Parathyroid adenoma (tissue), 2 donors: Measurements from ENCODE around the gene GADL1.

Experiments
- H2AFZ ChIP-seq: fragments of 300-600 bp; sonication (generic); one replicate; pipeline ENCODE4 v1.7.0; 2017; ENCODE audit warnings: antibody characterized with exemption, mild to moderate bottlenecking
- H3K27ac ChIP-seq: fragments of 300-600 bp; sonication (generic); one replicate; pipeline ENCODE4 v1.7.0; 2017
- H3K27me3 ChIP-seq: fragments of 300-600 bp; sonication (generic); one replicate; pipeline ENCODE4 v1.7.0; 2017; ENCODE audit warnings: low read length; ENCODE audit not compliant: control insufficient read depth, insufficient read depth
- H3K36me3 ChIP-seq: fragments of 300-600 bp; sonication (generic); one replicate; pipeline ENCODE4 v1.7.0; 2017; ENCODE audit warnings: low read length; ENCODE audit not compliant: control insufficient read depth, insufficient read depth
- H3K4me1 ChIP-seq: fragments of 300-600 bp; sonication (generic); one replicate; pipeline ENCODE4 v1.7.0; 2017; ENCODE audit warnings: control low read depth
- H3K4me2 ChIP-seq: fragments of 300-600 bp; sonication (generic); one replicate; pipeline ENCODE4 v1.7.0; 2017; ENCODE audit warnings: low read length
- H3K4me3 ChIP-seq: fragments of 300-600 bp; sonication (generic); one replicate; pipeline ENCODE4 v1.7.0; 2017; ENCODE audit warnings: low read depth, low read length
- H3K79me2 ChIP-seq: fragments of 300-600 bp; sonication (generic); one replicate; pipeline ENCODE4 v1.7.0; 2017; ENCODE audit warnings: control low read depth
- H3K9ac ChIP-seq: fragments of 300-600 bp; sonication (generic); one replicate; pipeline ENCODE4 v1.7.0; 2017; ENCODE audit warnings: mild to moderate bottlenecking
- H3K9me3 ChIP-seq: fragments of 300-600 bp; sonication (generic); one replicate; pipeline ENCODE4 v1.7.0; 2017; ENCODE audit warnings: low read length; ENCODE audit not compliant: control insufficient read depth
- TF ChIP-seq, protein P1 (sequence below): fragments of 300-600 bp; sonication (generic); IDR thresholded peaks from one replicate; pipeline ENCODE4 v1.7.0; 2017; ENCODE audit warnings: antibody characterized with exemption, mild to moderate bottlenecking
- donor health status: primary hyperparathyroidism.

Gene GADL1

DNA sequence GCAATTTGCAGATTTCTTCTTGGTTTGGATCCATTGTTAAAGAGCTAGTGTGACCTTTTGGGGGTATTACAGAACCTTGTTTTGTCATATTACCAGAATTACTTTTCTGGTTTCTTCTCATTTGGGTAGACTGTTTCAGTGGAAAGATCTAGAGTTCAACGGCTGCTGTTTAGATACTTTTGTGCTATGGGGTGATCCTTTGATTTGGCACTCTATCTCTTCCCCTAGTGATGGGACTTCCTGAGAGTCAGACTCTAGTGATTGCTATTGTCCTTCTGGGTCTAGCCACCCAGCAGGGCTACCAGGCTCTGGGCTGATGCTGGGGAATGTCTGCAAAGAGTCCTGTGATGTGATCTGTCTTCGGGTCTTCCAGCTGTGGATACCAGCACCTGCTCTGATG lies 46.3 kb upstream of the GADL1 start:
- H3K79me2 ChIP-seq = no peaks in the 10 kb centered on the region
- H3K36me3 ChIP-seq = no peaks in the 10 kb centered on the region
- H3K9me3 ChIP-seq = no peaks in the 10 kb centered on the region
- H3K27ac ChIP-seq = no peak overlapping the region
- no peaks in the 10 kb centered on the region for H3K4me1 ChIP-seq
- no peak overlapping the region for H3K4me3 ChIP-seq
- no peak overlapping the region for H3K9ac ChIP-seq
- no peak overlapping the region for H3K4me2 ChIP-seq
- TF ChIP-seq, protein P1, sequence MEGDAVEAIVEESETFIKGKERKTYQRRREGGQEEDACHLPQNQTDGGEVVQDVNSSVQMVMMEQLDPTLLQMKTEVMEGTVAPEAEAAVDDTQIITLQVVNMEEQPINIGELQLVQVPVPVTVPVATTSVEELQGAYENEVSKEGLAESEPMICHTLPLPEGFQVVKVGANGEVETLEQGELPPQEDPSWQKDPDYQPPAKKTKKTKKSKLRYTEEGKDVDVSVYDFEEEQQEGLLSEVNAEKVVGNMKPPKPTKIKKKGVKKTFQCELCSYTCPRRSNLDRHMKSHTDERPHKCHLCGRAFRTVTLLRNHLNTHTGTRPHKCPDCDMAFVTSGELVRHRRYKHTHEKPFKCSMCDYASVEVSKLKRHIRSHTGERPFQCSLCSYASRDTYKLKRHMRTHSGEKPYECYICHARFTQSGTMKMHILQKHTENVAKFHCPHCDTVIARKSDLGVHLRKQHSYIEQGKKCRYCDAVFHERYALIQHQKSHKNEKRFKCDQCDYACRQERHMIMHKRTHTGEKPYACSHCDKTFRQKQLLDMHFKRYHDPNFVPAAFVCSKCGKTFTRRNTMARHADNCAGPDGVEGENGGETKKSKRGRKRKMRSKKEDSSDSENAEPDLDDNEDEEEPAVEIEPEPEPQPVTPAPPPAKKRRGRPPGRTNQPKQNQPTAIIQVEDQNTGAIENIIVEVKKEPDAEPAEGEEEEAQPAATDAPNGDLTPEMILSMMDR = no peak
- H3K27me3 ChIP-seq = no peaks in the 10 kb centered on the region
- no peak overlapping the region for H2AFZ ChIP-seq

GRCh38 chr3:30934208-30934550 lies 39.7 kb upstream of the GADL1 start:
- Histone ChIP-seq H3K4me1 (peaks cover 2% of the 10 kb centered on the region), H3K4me3 (peak overlapping the region; percentile 35), H2AFZ (peak overlapping the region; percentile 45), H3K9ac (no peak overlapping the region), H3K27me3 (no peaks in the 10 kb centered on the region), H3K27ac (no peak overlapping the region), H3K36me3 (no peaks in the 10 kb centered on the region), H3K79me2 (no peaks in the 10 kb centered on the region), H3K4me2 (peak overlapping the region; percentile 63), H3K9me3 (no peaks in the 10 kb centered on the region)
- TF ChIP-seq, protein P1 = peak; percentile 50

DNA sequence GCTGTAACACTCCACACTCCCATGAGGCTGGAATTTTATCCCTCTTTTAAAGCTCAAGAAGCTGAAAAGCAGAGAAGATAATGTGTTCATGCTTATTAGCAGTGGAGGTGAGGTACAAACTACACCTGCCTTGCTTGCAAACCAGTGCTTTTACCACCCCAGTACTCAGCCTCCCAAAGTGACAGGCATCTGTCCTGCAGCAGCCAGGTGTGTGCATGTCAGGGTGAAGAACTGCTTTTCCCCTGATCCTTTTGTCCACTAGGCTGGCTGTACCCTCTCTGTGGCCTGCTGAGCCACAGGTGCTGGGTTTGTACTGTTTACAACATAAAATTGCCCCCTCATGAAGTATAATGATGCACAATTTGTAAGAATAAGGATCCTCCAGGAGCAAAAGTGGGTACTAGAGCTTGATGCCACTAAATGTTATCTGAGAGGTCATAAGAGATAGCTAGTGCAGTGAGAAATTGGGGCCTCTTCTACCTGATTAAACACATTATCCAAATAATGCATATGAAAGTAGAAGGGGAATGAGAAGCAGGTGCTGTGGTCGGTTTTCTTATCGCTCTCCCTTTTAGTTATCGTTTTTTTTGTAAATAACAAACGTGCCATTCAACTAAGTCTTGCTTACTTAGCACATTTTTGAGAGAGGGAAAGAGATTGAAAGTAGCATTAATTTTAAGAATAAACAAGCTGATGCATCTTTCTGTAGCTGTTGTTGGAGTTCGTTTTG lies 39.2 kb upstream of the GADL1 start:
- Histone ChIP-seq H3K79me2 (no peaks in the 10 kb centered on the region), H3K9ac (no peak overlapping the region), H3K9me3 (no peaks in the 10 kb centered on the region), H3K27ac (no peak overlapping the region), H3K4me1 (peaks cover 2% of the 10 kb centered on the region), H2AFZ (peak overlapping the region; percentile 45), H3K36me3 (no peaks in the 10 kb centered on the region), H3K4me3 (peak overlapping the region; percentile 35), H3K4me2 (peak overlapping the region; percentile 63), H3K27me3 (no peaks in the 10 kb centered on the region)
- TF ChIP-seq, protein P1 = no peak

GRCh38 chr3:30932513-30933098 lies 38.1 kb upstream of the GADL1 start:
- no peaks in the 10 kb centered on the region for H3K27me3 ChIP-seq

More at GRCh38 chr3:30932513-30933098, 38.1 kb upstream of the GADL1 start:
- Histone ChIP-seq H3K36me3 (no peaks in the 10 kb centered on the region), H3K9me3 (no peaks in the 10 kb centered on the region), H3K4me3 (no peak overlapping the region), H3K27ac (no peak overlapping the region), H2AFZ (no peak overlapping the region), H3K4me2 (no peak overlapping the region), H3K9ac (no peak overlapping the region), H3K79me2 (no peaks in the 10 kb centered on the region), H3K4me1 (peaks cover 2% of the 10 kb centered on the region)
- TF ChIP-seq, protein P1 = no peak
